ENCODE measurements around the gene TYW1.
"Not testable (repeated sequence)": the region's sequence is repeated elsewhere in the genome, so short reads cannot be mapped to it uniquely, and the experiment has no call there.

- TF ChIP-seq, protein P1, sequence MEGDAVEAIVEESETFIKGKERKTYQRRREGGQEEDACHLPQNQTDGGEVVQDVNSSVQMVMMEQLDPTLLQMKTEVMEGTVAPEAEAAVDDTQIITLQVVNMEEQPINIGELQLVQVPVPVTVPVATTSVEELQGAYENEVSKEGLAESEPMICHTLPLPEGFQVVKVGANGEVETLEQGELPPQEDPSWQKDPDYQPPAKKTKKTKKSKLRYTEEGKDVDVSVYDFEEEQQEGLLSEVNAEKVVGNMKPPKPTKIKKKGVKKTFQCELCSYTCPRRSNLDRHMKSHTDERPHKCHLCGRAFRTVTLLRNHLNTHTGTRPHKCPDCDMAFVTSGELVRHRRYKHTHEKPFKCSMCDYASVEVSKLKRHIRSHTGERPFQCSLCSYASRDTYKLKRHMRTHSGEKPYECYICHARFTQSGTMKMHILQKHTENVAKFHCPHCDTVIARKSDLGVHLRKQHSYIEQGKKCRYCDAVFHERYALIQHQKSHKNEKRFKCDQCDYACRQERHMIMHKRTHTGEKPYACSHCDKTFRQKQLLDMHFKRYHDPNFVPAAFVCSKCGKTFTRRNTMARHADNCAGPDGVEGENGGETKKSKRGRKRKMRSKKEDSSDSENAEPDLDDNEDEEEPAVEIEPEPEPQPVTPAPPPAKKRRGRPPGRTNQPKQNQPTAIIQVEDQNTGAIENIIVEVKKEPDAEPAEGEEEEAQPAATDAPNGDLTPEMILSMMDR (conservative IDR thresholded peaks at IDR 0.05; ENCODE audit: low read depth, low read length), result peak; percentile 39; the same call in 1 of the 2 replicates
- not testable (repeated sequence) for TF ChIP-seq EZH2 (IDR thresholded peaks at IDR 0.05; ENCODE audit: borderline replicate concordance, low read depth, low read length, poor library complexity, severe bottlenecking)
Observed at GRCh38 chr7:67000601-67001258, 4.1 kb downstream of the TYW1 start.
